SK-N-MC (cell line): ENCODE results near the gene SLC2A9.

ENCODE experiments used
- DNase-seq: peaks from one replicate; pipeline ENCODE4 v3.0.0-alpha.2; 2011; ENCODE audit warnings: low read depth, low spot score
- H3K27ac ChIP-seq: fragments of 200-600 bp; sonication (generic); 2 replicates; pipeline ENCODE4 v1.5.1; 2016; ENCODE audit warnings: mixed run types
- H3K36me3 ChIP-seq: fragments of 200-600 bp; sonication (generic); 2 replicates; pipeline ENCODE4 v1.6.1; 2017; ENCODE audit warnings: antibody characterized with exemption, low read length, mixed read lengths; ENCODE audit not compliant: insufficient read depth
- H3K4me3 ChIP-seq: fragments of 200-600 bp; sonication (generic); 2 replicates; pipeline ENCODE4 v1.5.1; 2016
- H3K9ac ChIP-seq: fragments of 200-600 bp; sonication (generic); 2 replicates; pipeline ENCODE4 v1.8.0; 2017; ENCODE audit warnings: mixed run types, mixed read lengths; ENCODE audit not compliant: insufficient read length
- H3K9me3 ChIP-seq: fragments of 200-600 bp; sonication (generic); 2 replicates; pipeline ENCODE4 v1.6.1; 2017; ENCODE audit warnings: low read depth, mild to moderate bottlenecking, antibody characterized with exemption, low read length, moderate library complexity, mixed read lengths
- EZH2 ChIP-seq: fragments of 200-600 bp; sonication (generic); IDR thresholded peaks from one replicate; pipeline ENCODE4 v1.6.1; 2017; ENCODE audit warnings: antibody characterized with exemption
- FOXP2 ChIP-seq: optimal IDR thresholded peaks from 2 replicates; pipeline ENCODE3; 2011; ENCODE audit warnings: mild to moderate bottlenecking, moderate library complexity; ENCODE audit not compliant: insufficient read depth; ENCODE audit errors: extremely low read length, control extremely low read depth
- POLR2AphosphoS5 ChIP-seq: IDR thresholded peaks from 2 replicates; pipeline ENCODE4 v1.6.1; 2012; ENCODE audit warnings: mild to moderate bottlenecking, low read depth, low read length, borderline replicate concordance

SLC2A9 gene

GRCh38 chr4:9899306-9900055 is 121.8 kb downstream of the SLC2A9 start:
- no peak for TF ChIP-seq POLR2AphosphoS5
- TF ChIP-seq EZH2: no peak
- no peak for TF ChIP-seq FOXP2
- Histone ChIP-seq H3K36me3 (no peaks in the 10 kb centered on the region), H3K4me3 (no peak overlapping the region), H3K9ac (no peak overlapping the region), H3K9me3 (no peaks in the 10 kb centered on the region), H3K27ac (no peak overlapping the region)
- DNase-seq: no peak

GRCh38 chr4:9898596-9899305 is 122.5 kb downstream of the SLC2A9 start:
- no peak for TF ChIP-seq FOXP2
- no peak for TF ChIP-seq POLR2AphosphoS5
- no peak for TF ChIP-seq EZH2
- Histone ChIP-seq H3K9me3 (no peaks in the 10 kb centered on the region), H3K4me3 (no peak overlapping the region), H3K27ac (no peak overlapping the region), H3K36me3 (no peaks in the 10 kb centered on the region), H3K9ac (no peak overlapping the region)
- DNase-seq: no peak

- DNase-seq: no peak
Observed at GRCh38 chr4:9895333-9895705, 126.0 kb downstream of the SLC2A9 start.

GRCh38 chr4:9894644-9895332 is 126.5 kb downstream of the SLC2A9 start:
- no peak overlapping the region for H3K4me3 ChIP-seq
- no peak for DNase-seq
- no peak overlapping the region for H3K9ac ChIP-seq
- TF ChIP-seq FOXP2: no peak
- TF ChIP-seq POLR2AphosphoS5: no peak
- TF ChIP-seq EZH2: no peak
- H3K27ac ChIP-seq: no peak overlapping the region
- H3K36me3 ChIP-seq: no peaks in the 10 kb centered on the region
- H3K9me3 ChIP-seq: no peaks in the 10 kb centered on the region

More at GRCh38 chr4:9895333-9895705, 126.0 kb downstream of the SLC2A9 start:
- no peak overlapping the region for H3K9ac ChIP-seq
- H3K9me3 ChIP-seq: no peaks in the 10 kb centered on the region
- H3K27ac ChIP-seq: no peak overlapping the region
- H3K4me3 ChIP-seq: no peak overlapping the region
- no peak for TF ChIP-seq EZH2
- TF ChIP-seq FOXP2: no peak
- no peak for TF ChIP-seq POLR2AphosphoS5
- no peaks in the 10 kb centered on the region for H3K36me3 ChIP-seq

- Histone ChIP-seq H3K9ac (no peak overlapping the region), H3K36me3 (no peaks in the 10 kb centered on the region), H3K9me3 (no peaks in the 10 kb centered on the region), H3K27ac (no peak overlapping the region), H3K4me3 (no peak overlapping the region)
- DNase-seq: no peak
- TF ChIP-seq FOXP2 (no peak), EZH2 (no peak), POLR2AphosphoS5 (no peak)
Observed at GRCh38 chr4:9893329-9894108, 127.8 kb downstream of the SLC2A9 start.

GRCh38 chr4:9891740-9892139 is 129.6 kb downstream of the SLC2A9 start:
- no peak overlapping the region for H3K27ac ChIP-seq
- TF ChIP-seq POLR2AphosphoS5 (no peak), EZH2 (no peak), FOXP2 (no peak)
- no peak overlapping the region for H3K9ac ChIP-seq
- no peak overlapping the region for H3K4me3 ChIP-seq
- DNase-seq: no peak
- H3K36me3 ChIP-seq: no peaks in the 10 kb centered on the region
- H3K9me3 ChIP-seq: no peaks in the 10 kb centered on the region

GRCh38 chr4:9891056-9891455 is 130.2 kb downstream of the SLC2A9 start:
- Histone ChIP-seq H3K9me3 (no peaks in the 10 kb centered on the region), H3K36me3 (no peaks in the 10 kb centered on the region), H3K27ac (no peak overlapping the region), H3K4me3 (no peak overlapping the region), H3K9ac (no peak overlapping the region)
- no peak for DNase-seq
- TF ChIP-seq EZH2: no peak
- no peak for TF ChIP-seq POLR2AphosphoS5
- no peak for TF ChIP-seq FOXP2

GRCh38 chr4:9889306-9889705 is 132.0 kb downstream of the SLC2A9 start:
- TF ChIP-seq FOXP2: no peak
- no peak for TF ChIP-seq POLR2AphosphoS5
- Histone ChIP-seq H3K9ac (no peak overlapping the region), H3K9me3 (no peaks in the 10 kb centered on the region), H3K36me3 (no peaks in the 10 kb centered on the region), H3K4me3 (no peak overlapping the region), H3K27ac (no peak overlapping the region)
- DNase-seq: no peak
